NK-92 treated with Interleukin-12 subunit alpha and Interleukin-12 subunit beta, amount 100 ng/mL, for 24 hours (cell line): ENCODE data around the gene TMEM169.
"Not testable (repeated sequence)": the region's sequence is repeated elsewhere in the genome, so short reads cannot be mapped to it uniquely, and the experiment has no call there.

Source experiments
- DNase-seq: peaks from one replicate; lab custom pipeline; 2025; lab: John Stamatoyannopoulos, UW

TMEM169 gene

DNA sequence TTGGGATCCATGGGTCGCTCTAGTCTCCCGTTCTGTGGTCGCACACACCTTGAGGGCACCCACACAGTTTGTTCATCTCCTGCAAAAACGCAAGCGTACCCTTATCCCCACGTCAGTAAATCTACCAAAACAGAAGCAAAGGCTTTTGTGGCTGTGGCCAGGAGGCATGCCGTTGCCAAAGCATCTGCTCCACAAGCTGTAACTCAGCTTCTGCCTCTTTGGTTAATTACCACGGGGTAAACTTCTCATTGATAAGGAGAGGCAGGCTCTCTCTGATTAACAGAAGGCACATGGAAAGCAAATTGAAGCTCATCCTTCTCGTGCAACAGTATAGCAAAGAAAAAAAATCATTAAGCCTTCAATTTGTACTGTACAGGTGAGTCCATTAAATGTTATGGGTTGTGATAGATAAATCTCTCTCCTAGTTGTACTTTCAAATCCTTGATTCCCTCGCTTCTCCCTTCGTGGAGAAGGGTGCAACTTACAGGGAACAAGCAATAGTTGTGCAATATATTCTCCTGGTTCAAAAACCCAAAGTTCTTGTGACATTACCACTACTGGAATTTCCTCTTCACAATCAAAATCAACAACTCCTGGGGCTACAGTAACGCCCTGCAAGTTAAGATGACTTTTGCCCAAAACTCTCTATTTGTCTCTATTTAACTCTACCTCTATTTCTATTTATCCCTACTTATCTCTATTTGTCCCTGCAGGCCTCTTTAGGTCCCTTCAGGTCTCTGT is 10.4 kb upstream of the TMEM169 start:
- DNase-seq: no peak

- DNase-seq: no peak
These were observed 9.2 kb upstream of the TMEM169 start for GRCh38 chr2:216072473-216072872.

DNA sequence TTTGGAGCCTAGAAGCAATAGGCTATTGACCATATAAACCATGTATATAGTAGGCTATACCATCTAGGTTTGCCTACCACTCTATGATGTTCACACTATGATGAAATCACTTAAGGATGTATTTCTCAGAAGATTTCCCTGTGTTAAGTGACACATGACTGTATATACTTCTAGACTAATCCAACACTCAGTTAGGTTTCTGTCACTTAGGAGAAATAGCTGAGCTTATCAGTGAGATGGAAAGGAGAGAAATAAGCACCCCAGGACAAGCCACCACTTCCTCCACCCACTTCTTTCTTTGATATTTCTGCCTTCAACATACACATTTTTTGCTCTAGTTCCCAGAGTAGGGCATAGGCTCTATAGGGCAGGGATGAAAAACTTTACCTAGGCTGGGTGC is 7.9 kb upstream of the TMEM169 start:
- DNase-seq: no peak

GRCh38 chr2:216074380-216074779 is 7.3 kb upstream of the TMEM169 start:
- DNase-seq: no peak

DNA sequence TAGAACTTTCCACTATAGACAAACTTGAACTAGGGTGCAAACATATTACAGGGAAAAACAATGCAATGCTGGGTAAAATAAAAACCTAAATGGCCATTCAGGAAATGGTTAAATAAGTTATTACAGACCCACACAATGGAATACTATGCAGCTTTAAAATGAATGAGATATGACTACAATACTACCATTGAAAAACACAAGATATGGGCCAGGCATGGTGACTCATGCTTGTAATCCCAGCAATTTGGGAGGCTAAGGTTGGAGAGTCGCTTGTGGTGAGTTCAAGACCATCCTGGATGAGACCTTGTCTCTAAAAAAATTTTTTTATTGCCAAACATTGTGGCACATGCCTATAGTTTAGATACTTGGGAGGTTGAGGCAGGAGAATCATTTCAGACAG is 6.9 kb upstream of the TMEM169 start:
- no peak for DNase-seq

DNA sequence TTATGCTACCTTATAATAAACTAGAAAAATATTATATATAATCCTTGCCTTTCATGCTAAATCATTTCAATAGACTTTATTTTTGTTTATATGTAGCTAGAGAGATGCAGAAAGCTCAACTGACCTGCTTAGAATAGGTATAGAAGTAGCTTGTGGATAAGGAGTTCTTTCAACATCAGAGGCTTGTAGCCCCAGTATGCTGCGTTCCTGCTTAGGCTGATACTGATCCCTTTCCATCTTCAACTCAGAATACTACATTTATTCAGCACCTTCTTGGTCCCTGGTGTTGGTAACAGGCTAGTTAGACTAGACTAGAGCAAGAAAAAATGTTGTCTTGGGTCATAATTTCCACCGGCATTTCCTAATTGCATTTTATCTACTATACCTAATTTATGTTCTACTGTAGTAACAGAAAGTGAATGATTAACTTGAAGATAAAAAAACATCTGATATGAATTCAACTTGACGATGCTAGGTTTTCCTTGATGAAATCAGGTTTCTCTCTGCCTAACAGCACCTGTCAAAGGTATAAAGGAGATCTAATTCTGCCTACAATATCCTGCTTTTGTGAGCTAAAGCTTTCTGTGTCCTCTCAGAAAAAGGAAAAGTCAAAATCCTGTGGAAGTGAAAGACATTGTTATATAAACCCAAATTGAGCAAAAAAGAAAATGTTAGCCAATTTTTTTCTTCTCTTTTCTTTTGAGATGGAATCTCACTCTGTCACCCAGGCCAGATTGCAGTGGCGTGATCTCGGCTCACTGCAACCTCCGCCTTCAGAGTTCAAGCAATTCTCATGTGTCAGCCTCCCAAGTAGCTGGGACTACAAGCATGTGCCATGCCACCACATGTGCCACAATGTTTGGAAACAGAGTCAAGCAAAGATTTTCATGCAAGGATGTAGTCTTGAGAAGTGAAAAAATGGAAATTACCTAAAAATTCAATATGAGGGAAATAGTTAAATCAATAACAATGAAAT is 5.9 kb upstream of the TMEM169 start:
- no peak for DNase-seq

GRCh38 chr2:216078776-216079175 is 2.9 kb upstream of the TMEM169 start:
- DNase-seq: no peak

- not testable (repeated sequence) for DNase-seq
These were observed 1.7 kb upstream of the TMEM169 start for GRCh38 chr2:216080048-216080447.

DNA sequence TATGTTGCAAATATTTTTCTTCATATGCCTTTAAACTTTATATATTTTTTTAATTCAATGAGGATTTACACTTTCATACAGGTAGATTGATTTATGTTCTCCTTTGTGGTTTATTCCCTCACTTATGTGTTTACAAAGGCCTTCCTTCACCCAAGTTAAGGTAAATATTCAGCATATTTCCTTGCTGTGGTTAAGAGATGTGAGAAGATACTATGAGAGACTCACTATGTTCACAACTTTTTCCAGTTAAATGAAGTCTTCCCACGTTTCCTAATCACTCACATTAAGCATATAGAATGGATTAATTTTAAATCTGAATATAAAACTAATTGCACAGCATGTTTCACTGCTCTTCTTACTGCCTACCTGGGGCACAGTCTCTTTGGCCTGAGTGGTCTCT is 707 bp upstream of the TMEM169 start:
- DNase-seq: no peak

GRCh38 chr2:216082117-216082711 is 495 bp downstream of the TMEM169 start:
- DNase-seq: no peak

DNA sequence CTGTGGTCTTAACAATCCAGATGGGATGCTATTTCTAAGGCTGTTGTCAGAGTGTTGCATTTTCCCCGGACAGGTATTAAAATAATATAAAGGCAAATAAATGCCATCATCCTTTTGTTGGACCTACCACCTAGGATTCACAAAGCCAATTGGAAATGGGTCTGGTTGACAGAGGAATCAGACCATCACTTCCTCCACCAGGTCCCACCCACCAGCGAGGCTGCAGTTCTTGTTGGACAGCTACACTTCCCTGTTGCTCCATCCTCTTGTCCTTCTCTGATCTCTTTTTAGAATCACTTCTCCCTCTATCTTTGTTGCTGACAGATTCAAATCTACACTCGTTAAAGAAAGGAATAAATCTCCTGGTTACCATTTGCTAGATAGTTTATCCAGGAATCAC is 1.1 kb downstream of the TMEM169 start:
- no peak for DNase-seq

DNA sequence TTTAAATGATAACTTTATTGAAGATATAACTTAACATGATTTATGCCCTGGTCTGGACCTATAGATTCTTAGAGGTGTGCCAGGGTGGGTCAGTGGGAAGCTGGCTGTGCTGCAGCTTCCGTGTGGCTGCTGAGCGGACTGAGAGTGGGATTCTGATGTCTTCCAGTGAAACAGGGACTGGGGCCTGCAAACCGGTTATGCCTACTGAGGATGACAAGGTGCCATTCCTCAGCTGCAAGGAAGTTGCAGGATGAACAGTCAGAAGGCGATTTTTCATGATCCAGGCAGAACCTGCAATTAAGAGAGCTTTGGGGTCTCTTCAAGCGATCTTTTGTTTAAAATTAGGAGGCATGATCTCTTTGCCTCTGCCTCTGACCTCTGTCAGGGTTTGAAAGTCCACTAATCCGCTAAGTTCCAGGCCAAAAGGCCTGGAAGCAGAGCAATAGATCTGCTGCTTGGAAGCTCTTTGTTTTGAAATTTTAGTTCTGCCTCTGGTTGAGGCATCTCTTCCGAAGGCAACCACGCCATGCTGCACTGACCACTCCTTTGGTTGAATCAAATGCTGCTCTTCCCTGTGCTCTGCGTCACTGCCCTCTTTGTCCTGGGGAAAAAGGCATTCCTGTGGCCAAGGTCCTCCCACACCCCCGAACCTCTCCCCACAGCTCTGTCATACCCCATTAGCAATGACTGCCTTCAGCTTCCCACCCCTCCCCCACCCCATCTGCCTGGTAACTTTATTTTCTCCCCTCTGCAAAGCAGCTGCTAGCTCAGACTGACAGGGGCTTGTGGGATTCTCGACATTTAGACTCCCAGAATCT is 2.0 kb downstream of the TMEM169 start:
- no peak for DNase-seq

- no peak for DNase-seq
These were observed 2.8 kb downstream of the TMEM169 start for GRCh38 chr2:216084547-216084946.

DNA sequence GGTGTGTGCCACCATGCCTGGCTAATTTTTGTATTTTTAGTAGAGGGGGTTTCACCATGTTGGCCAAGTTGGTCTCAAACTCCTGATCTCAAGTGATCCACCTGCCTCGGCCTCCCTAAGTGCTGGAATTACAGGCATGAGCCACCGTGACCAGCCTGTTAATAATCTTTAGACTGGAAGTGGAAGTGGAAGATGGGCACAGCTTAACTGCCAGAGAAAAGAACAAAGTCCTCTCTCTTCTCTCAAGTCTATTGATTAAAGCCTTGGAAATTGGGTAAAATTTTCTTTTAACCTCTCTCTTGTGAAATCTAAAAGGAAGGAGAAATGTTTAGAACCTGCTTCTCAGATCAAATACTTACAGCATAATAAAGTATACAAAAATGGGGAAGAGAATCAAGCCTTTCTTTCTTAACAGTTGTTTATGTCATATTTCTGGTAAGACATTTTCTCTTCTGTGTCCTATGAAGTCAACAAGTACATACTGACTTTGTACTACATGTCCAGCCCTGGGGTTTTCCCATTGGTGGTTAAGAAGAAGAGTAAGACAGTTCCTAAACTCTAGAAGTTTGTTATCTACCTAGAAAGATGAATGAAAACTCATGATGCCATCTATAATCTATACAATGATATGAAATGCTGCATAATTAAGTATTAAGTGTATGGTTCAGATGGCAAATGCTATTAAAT is 4.6 kb downstream of the TMEM169 start:
- DNase-seq: no peak

DNA sequence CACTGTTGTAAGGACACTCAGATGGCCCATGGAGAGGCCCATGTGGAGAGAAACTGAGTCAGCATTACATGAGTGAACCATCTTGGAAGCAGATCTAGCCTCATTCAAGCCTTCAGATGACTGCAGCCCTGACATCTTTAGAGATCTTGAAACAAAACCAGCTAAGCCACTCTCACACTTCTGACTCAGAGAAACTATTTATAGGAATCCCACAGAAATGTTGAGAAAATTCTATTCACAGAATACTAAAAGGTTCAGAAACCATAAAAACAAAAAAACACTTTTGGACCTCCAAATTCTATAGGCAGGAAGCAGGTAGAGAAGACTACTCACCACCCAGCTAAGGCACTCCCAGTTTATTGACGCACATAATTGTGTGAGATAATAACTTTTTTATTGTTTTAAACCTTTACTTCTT is 8.7 kb downstream of the TMEM169 start:
- no peak for DNase-seq

GRCh38 chr2:216092646-216093045 is 10.9 kb downstream of the TMEM169 start:
- DNase-seq: no peak

DNA sequence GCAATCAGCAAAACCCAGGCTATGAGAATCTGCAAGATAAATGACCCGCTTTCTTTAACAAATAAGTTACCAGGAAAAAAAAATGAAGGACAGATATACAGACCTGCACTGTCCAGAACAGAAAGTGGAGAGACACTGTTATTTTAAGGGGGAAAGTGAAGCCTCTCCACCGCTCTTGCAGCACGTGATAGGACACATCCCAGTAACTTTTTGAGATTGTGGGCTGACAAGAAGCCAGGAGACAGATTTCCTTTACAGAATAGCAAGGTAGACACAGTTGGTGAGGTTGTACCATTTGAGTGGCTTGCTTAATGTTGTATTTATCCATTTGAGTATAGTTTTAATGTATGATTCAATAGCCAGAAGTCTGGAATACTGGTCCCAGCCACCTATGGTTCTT is 13.0 kb downstream of the TMEM169 start:
- no peak for DNase-seq

- DNase-seq: no peak
These were observed 17.0 kb downstream of the TMEM169 start for GRCh38 chr2:216098421-216099334.

GRCh38 chr2:216101109-216101508 is 19.4 kb downstream of the TMEM169 start:
- no peak for DNase-seq

DNA sequence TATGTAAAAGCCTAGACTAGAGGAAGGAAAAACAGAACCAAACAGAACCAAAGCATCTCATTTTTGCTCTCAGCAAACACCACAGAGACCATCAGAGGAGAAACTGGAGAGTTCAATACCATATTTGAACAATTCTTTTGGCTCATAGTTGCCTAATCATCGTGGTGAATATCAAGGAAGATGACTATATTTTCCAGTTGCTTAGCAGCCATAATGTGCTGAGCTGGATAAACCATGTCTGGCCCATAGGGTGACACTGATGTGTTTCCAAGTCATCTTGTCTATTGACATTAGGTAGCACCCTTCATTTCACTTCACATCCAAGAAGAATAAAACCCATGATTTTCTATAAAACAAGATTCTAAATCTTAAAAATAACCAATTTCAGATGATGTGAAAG is 21.5 kb downstream of the TMEM169 start:
- no peak for DNase-seq
